Fibroblast of villous mesenchyme (primary cell): ENCODE results near the gene TSHZ2. TPM values are rescaled to one million over a fixed set of nuclear protein-coding genes. Genes with fewer than 3 reads are reported as not detected.

ENCODE experiments used
- DNase-seq: peaks from one replicate; pipeline ENCODE4 v3.0.0-alpha.2; 2010; ENCODE audit warnings: low read depth
- H3K4me3 ChIP-seq: 2 replicates; pipeline ENCODE4 v1.5.1; 2011; ENCODE audit warnings: low read depth, mild to moderate bottlenecking, low read length
- CTCF ChIP-seq: IDR thresholded peaks from 2 replicates; pipeline ENCODE4 v1.5.1; 2012; ENCODE audit warnings: low read depth, mild to moderate bottlenecking, low read length; ENCODE audit not compliant: insufficient read depth
- total RNA-seq: library from RNA; depleted of rRNA; stranded (reverse); fragments of >200 nt; gene quantifications from 2 replicates; pipeline ENCODE4 v1.2.3, GENCODE V29; 2012

TSHZ2 gene
- total RNA-seq, 1 donor, result 2.6 TPM

GRCh38 chr20:53053595-53053994, 81.4 kb downstream of the TSHZ2 start:
- no peak for DNase-seq
- TF ChIP-seq CTCF, result no peak

GRCh38 chr20:53055367-53056067, 83.4 kb downstream of the TSHZ2 start:
- no peak for TF ChIP-seq CTCF
- no peak overlapping the region for H3K4me3 ChIP-seq

More at GRCh38 chr20:53053595-53053994, 81.4 kb downstream of the TSHZ2 start:
- no peak overlapping the region for H3K4me3 ChIP-seq

GRCh38 chr20:53057579-53057978, 85.4 kb downstream of the TSHZ2 start:
- TF ChIP-seq CTCF, result no peak
- H3K4me3 ChIP-seq, result no peak overlapping the region
- DNase-seq, result no peak

More at GRCh38 chr20:53055367-53056067, 83.4 kb downstream of the TSHZ2 start:
- DNase-seq, result no peak

GRCh38 chr20:53059848-53060247, 87.7 kb downstream of the TSHZ2 start:
- DNase-seq, result no peak
- no peak overlapping the region for H3K4me3 ChIP-seq
- no peak for TF ChIP-seq CTCF

- DNase-seq, result no peak
- H3K4me3 ChIP-seq, result no peak overlapping the region
- TF ChIP-seq CTCF, result no peak
Measured at GRCh38 chr20:53061192-53062108, 89.3 kb downstream of the TSHZ2 start.

- H3K4me3 ChIP-seq, result no peak overlapping the region
- DNase-seq, result no peak
- TF ChIP-seq CTCF, result no peak
Measured at GRCh38 chr20:53064935-53065334, 92.8 kb downstream of the TSHZ2 start.
